ENCODE data around the gene SNAI3. TPM values are rescaled to one million over a fixed set of nuclear protein-coding genes. Genes with fewer than 3 reads are reported as not detected.
"Not testable (repeated sequence)": the region's sequence is repeated elsewhere in the genome, so short reads cannot be mapped to it uniquely, and the experiment has no call there.

Gene SNAI3
- total RNA-seq, 1 experiment from 2014 or later, result 0.88 TPM

DNA sequence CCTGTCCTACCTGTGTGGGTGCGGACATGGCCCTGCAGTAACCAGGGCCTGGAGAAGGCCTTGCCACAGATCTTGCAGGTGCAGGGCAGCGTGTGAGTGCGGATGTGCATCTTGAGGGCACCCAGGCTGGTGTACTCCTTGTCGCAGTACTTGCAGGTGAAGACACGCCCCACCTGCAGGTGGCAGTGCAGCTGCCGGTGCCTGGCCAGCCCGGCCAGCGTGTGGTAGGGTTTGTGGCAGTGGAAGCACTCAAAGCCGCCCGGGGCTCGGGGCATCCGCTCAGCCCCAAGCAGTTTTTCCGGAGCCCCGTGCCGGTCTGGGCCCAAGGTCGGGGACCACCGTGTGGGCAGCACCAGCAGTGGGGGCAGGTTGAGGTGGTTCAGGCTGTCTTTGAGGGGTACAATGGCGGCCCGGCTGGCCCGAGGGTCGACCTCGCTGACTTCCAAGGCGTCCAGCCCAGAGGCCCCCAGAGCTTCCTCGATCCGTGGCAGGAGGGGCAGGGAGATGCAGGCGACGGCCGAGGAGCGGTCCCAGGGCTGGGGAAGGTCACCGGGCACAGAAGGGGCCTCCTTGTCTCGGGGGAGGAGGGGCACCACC, 5.1 kb downstream of the SNAI3 start:
- DNase-seq (ENCODE audit: low read depth), result no peak
- in situ Hi-C loops (cut with HindIII; ENCODE audit: low pct_unique_long_range_greater_than_20kb, low sequenced_read_pairs), result no loop called here

DNA sequence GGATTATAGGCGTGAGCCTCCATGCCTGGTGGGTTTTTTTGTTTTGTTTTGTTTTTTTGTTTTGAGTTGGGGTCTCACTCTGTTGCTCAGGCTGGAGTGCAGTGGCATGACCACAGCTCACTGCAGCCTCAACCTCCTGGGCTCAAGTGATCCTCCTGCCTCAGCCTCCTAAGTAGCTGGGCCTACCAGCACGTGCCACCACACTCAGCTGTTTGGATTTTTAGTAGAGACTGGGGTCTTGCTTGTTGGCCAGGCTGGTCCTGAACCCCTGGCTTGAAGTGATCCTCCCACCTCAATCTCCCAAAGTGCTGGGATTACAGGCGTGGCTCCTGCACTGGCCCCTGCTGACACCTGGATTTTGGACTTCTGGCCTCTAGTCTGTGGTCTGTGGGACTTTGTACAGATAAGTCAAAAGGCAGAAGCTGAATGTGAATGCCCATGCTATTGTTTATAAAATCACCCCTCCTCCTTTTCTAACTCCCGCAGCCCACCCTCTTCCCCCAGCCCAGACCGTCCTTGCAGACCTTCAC, 5.7 kb downstream of the SNAI3 start:
- in situ Hi-C loops (cut with HindIII; ENCODE audit: low pct_unique_long_range_greater_than_20kb, low sequenced_read_pairs), result no loop called here

DNA sequence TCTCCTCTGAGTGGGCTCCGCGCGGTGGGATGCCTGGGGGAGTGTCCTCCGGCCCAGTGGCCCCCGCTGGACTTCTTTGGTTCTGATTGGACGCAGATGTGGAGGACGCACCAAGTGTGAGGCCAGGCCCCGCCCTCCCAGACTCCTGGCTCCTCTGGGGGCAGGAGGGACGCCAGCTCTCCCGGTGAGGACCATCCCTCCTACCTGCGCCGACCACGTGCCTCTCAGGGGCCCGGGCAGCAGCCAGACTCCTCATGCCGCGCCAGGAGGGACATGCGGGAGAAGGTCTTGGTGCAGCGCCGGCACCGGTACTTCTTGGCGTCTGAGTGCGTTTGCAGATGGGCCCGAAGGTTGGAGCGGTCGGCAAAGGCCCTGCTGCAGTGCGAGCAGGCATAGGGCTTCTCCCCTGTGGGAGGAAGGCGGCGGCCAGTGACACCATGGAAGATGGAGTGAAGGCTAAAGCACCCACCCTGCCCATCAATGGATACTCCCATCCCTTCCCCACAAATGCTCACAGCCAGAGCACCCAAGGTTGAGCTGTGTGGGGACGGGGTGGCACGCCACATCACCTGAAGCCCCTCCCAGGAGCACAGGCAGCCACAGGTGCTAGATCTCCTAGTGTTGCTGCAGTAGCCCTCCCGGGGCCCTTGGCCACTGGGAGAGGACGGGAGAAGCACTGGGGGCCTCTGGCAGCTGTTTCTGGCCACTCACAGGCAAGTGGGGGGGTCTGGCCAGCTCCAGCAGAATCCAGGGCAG, 7.9 kb downstream of the SNAI3 start:
- no peak for DNase-seq (ENCODE audit: low read depth)
- in situ Hi-C loops (cut with HindIII; ENCODE audit: low pct_unique_long_range_greater_than_20kb, low sequenced_read_pairs), result no loop called here

More for the DNA sequence above, 5.7 kb downstream of the SNAI3 start:
- no peak for DNase-seq (ENCODE audit: low read depth)

DNA sequence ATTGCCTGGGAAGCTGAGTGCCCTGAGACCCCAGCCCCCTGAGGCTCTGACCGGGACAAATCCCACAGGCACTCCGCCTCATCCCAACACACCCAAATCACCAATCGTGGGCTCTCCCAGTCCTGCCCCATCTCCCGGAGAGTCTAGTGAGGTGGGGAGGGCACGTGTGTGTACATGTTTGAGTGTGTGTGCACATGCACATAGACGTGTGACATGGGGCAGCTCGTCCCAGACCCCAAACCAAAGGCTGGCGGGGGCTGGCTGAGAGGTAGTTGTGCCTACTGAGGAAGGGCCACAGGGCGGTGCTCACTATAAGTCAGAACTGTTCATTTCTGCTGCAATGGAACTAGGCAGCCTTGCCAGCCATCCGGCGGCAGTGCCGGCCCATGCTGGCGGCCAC, 8.6 kb downstream of the SNAI3 start:
- in situ Hi-C loops (cut with HindIII; ENCODE audit: low pct_unique_long_range_greater_than_20kb, low sequenced_read_pairs), result no loop called here
- no peak for DNase-seq (ENCODE audit: low read depth)

DNA sequence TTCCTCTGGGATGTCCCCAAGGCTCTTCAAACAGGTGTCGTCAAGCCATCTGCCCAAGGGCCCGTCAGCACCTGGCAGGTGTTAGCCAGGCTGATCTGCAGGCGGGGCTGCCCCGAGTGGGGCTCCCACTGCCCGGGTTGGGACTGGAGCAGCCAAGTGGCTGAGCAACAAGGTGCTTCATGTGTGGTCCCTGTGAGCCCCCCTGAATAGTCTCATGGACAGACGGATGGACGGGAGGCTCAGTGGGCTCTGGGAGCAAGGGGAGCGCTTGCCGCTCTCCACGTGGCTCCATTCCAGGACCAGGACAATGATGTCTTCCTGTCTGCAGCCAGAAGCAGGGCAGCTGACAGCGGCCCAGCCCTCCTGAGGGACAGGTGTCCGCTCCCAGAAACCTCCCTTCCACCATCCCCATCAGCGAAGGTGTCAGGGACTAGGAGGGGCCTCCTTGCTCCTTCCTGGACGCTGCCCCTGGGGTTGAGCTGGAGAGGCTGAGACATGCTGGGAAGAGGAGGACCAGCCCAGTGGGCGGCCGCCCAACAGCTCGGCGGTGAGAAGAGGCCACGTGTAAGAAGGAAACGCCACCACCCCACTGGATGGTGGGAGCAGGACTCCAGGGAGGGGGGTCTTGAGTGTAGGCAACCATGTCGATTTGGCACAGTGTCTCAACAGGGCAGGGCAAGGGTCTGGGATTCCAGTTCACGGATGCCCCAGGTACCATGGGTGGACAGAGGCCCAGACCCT, 9.6 kb downstream of the SNAI3 start:
- no peak for DNase-seq (ENCODE audit: low read depth)
- in situ Hi-C loops (cut with HindIII; ENCODE audit: low pct_unique_long_range_greater_than_20kb, low sequenced_read_pairs), result no loop called here

DNA sequence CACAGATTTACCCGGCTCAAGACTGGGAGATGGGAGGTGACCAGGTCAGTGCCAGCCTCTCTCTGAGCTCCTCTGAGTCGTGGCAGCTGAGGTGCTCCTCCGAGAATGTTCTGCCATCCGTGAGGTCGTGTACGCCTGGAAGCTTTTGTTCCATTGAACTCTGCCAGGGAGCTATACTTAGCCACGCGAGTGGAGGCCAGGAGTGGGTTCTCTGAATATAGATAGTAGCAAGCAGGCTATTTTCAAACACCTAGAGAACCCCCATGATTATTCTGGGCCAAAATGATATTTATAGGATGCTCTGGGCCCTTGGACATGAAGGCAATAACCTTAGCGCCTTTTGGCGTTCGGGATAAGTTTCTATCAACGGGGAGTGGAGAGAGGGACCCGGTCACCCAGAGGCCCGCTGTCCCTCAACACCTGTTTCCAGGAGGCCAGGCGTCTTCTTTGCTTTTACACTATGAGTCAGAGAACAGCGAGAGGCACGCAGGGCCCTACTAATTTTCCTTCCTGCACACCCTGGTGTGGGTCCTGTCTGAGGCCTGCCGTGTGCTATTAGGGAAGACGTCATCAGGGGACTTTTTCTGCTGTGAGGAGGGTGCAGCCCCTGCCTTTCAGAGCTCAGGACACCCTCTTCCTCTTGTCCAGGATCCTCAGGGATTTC, 12.5 kb downstream of the SNAI3 start:
- in situ Hi-C loops (cut with HindIII; ENCODE audit: low pct_unique_long_range_greater_than_20kb, low sequenced_read_pairs), result no loop called here
- DNase-seq (ENCODE audit: low read depth), result no peak

DNA sequence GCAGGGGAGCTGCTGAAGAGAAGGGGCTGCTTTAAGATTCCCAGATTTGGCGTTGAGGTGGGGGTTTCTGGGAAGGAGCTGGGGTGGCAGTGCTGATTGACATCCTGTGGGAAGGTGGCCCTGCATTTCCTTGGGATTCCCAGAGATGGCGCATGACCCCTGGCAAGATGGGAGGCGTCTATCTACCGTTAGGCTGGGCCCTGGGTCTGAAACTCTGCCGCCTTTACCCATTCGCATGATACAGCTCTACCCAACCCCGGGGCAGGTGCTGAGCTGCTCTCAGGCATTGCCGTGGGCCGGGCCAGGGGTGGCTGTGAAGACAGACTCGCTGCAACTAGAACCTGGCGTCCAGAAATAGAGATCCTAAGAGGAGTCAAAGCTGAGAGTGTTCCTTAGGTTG, 13.5 kb downstream of the SNAI3 start:
- DNase-seq (ENCODE audit: low read depth), result no peak
- in situ Hi-C loops (cut with HindIII; ENCODE audit: low pct_unique_long_range_greater_than_20kb, low sequenced_read_pairs), result no loop called here

DNA sequence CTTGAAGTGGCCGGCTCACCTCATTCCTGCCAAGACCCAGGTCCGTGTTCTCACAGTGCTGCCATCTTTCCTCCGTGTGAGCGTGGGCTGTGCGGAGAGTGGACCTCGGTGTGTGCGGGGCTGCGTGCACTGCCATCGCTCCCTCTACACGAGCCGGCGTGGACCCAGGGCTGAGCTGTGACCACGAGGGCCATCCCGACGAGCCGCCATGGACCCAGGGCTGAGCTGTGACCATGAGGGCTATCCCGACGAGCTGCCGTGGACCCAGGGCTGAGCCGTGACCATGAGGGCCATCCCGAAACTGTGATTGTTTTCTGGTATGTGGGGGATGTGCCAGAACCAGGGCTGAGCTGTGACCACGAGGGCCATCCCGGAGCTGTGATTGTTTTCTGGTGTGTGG, 14.5 kb downstream of the SNAI3 start:
- DNase-seq (ENCODE audit: low read depth), result no peak
- in situ Hi-C loops (cut with HindIII; ENCODE audit: low pct_unique_long_range_greater_than_20kb, low sequenced_read_pairs), result no loop called here

DNA sequence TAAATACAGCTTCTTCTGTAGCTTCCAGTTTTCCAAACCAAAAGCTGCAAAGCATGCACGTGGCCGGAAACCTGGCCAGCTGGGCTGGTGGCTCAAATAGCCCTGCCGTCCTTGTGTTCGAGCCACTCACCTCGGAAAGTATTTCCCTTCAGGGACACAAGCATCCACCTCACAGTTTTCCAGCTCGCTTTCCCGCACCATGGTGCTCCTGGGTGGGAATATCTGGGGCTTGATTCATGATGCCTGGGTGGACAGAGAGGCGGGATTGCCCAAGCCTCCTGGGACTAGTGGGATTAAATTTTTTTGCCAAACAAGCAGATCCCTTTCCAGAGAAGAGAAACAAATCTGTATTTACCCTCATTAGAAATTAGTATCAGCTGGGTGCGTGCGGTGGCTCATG, 16.3 kb downstream of the SNAI3 start:
- DNase-seq (ENCODE audit: low read depth), result no peak
- in situ Hi-C loops (cut with HindIII; ENCODE audit: low pct_unique_long_range_greater_than_20kb, low sequenced_read_pairs), result no loop called here

DNA sequence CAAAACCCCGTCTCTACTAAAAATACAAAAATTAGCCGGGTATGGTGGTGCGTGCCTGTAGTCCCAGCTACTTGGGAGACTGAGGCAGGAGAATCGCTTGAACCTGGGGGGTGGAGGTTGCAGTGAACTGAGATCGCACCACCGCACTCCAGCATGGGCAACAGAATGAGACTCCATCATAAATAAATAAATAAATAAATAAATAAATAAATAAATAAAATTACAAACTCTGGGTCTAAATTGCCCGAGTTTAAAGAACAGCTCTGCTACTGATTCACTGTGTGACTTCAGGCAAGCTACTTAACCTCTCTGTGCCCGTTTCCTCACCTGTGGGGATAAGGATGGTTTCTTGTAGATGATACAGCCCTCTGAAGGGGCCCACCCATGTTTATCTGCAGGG, 16.8 kb downstream of the SNAI3 start:
- DNase-seq (ENCODE audit: low read depth); in situ Hi-C loops (cut with HindIII; ENCODE audit: low pct_unique_long_range_greater_than_20kb, low sequenced_read_pairs): not testable (repeated sequence)

DNA sequence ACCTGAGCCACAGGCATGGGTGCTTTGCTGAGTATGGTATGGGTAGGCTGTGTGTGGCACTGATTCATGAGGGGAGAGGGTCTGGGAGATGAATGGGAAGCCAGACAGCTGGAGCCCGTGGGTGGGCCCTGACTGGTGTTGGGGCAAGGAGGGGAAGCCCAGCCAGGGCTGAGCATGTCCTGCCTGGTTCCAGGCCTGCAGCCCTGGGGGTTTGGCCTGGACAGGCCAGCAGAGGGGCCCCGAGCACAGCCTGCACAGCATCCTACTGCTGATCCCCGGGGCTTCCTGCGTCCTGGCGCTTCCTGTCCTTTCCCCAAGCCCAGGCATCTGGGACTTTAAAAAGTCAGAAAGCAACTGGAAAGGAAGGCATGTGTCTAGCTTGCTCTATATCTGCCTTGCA, 18.8 kb downstream of the SNAI3 start:
- DNase-seq (ENCODE audit: low read depth), result no peak
- in situ Hi-C loops (cut with HindIII; ENCODE audit: low pct_unique_long_range_greater_than_20kb, low sequenced_read_pairs), result no loop called here

DNA sequence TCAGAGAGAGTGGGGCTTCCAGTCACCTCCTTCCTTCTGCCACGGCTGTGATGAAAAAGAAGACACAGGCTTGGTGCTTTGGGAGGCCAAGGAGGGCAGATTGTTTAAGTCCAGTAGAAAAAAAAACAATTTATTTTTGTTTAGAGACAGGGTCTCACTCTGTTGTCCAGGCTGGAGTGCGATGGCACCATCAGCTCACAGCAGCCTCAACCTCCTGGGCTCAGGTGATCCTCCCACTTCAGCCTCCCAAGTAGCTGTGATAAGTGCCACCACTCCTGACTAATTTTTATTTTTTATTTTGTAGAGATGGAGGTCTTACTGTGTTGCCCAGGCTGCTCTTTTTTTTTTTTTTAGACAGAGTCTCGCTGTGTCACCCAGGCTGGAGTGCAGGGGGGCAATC, 20.7 kb downstream of the SNAI3 start:
- DNase-seq (ENCODE audit: low read depth), result no peak
- in situ Hi-C loops (cut with HindIII; ENCODE audit: low pct_unique_long_range_greater_than_20kb, low sequenced_read_pairs), result no loop called here

DNA sequence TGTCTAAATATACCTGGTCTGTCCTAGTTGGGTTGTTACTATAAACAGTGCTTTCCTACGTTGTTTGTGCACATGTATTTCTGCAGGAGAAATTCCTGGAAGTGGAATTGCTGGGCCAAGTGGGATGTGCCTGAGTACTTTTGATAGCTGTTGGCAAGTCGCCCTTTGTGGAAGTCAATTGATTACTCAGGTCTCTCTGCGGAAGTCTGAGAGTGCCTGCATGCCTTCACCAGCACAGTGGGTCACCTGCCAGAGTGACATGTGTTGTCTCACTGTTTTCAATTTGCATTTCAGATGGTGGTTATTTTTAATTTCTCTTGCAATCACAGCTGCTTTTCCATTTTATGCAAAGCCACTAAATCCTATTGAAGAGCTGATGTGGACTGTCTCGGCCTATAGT, 21.2 kb downstream of the SNAI3 start:
- DNase-seq (ENCODE audit: low read depth), result no peak
- in situ Hi-C loops (cut with HindIII; ENCODE audit: low pct_unique_long_range_greater_than_20kb, low sequenced_read_pairs), result no loop called here

DNA sequence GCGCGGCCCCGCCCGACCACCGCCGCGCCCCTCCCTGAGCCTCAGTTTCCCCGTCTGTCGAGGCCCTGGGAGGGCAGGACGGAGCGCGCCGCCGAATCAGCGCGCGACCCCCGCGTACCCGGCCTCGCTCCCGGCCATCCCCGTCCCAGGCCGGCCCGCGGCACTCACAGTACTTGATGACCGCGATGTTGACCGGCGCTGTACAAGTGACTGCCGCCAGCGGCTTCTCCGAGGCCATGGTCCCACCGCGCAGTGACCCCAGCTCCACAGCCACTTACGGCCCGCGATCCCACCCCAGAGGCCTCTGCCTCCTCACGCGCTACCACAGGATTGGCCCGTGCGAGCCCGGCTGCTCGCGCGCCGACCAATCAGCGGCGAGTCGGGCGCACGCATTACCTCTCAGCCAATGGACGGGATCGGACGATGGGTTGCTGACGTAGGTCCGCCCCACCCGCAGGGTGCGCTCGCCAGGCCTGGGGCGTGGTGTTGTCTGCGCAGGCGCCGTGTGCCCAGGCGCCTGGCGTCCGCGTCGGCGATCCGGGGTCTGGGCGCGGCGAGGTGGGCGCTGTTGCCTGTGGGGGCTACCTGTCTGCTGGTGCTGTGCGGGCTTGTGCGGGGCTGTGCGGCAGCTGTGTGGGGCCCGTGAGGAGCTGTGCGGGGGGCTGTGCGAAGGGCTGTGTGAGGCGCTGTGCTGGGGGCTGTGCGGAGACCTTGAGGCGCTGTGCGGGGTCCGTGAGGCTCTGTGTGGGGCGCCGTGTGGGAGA, 23.3 kb downstream of the SNAI3 start, which contains the start of gene MVD:
MVD (minus strand) TSS at position 249 of the 764 bp plus-strand sequence; CDS start at position 238, 11 bp downstream.
- peak; percentile 97 for DNase-seq (ENCODE audit: low read depth)
- in situ Hi-C loops (cut with HindIII; ENCODE audit: low pct_unique_long_range_greater_than_20kb, low sequenced_read_pairs), result no loop called here

DNA sequence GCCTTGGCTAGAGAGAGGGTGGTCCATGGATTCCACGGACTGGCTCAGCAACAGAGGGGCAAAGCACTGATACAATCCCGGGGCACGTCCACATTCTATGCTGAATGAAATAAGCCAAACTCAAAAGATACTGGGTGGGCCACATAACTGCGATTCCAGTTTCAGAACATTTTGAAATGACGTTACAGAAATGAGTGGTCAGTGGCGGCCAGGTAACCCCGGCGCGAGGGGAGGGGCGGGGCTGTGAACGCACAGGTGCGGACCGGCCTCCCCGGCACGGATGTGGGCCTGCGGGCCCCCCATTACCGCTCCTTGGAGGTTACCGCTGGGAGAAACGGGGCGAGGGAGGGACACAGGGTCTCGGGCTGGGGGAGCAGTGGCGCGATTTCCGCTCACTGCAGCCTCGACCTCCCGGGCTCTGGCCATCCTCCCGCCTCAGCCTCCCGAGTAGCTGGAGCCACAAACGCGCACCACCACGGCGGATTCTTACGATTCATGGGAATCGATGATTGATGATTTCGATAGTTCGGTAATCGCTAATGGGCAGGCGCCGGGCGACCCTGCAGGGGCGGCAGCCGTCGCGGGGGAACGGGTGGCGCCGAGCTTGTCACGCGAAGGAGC, 24.0 kb downstream of the SNAI3 start:
- no peak for DNase-seq (ENCODE audit: low read depth)
- in situ Hi-C loops (cut with HindIII; ENCODE audit: low pct_unique_long_range_greater_than_20kb, low sequenced_read_pairs), result no loop called here

DNA sequence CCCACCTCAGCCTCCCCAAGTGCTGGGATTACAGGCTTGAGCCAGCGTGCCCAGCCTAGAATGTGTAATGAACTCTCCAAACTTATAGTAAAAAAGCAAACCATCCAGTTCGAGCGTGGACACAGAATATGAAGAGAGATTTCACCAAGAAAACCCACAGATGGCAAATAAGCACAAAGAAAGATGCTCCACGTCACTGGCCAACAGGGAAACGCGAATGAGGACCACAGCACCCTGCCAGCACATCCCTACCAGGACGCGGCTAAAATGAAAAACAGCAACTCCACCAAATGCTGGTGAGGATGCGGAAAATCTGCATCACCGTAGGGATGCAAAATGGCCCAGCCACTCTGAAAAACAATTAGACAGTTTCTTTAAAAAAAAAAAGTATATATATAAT, 24.8 kb downstream of the SNAI3 start:
- DNase-seq (ENCODE audit: low read depth), result no peak
- in situ Hi-C loops (cut with HindIII; ENCODE audit: low pct_unique_long_range_greater_than_20kb, low sequenced_read_pairs), result no loop called here

DNA sequence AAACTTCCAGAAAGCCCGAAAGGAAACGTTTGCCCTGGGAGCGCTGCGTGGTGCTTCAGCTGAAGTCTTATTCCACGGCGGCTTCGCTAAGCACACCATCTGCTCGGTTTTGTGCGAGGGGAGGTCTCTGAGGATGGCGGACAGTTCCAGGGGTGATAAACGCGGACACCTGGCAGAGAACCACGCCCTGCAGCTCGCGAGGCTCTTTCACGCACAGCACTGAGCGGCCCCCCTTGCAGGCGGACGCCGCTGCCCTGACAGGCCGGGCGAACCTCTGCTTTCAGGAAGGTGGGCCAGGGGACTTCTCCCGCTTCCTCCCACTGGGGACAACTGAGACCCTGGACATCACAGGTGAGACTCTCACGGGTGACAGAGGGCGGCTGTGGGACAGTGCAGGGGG, 27.1 kb downstream of the SNAI3 start:
- in situ Hi-C loops (cut with HindIII; ENCODE audit: low pct_unique_long_range_greater_than_20kb, low sequenced_read_pairs), result no loop called here
- DNase-seq (ENCODE audit: low read depth), result no peak

DNA sequence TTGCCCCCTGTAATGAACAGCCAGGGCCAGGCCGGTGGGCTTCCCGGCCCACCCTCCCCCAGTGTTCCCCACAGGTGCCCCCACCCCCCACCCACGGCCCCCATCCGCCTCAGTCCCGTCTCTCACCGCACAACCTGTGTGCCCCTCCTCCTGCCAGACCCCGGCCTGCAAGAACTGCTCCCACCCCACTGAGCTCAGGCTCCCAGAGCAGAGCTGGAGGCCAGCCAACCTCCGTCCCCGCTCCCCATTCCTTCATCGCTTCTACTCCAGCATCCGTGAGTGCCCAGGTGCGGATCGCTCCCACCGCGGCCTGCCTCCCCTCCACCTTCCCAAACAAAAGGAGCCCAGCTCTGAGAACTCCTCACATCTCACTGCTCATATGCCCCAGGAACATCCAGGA, 27.6 kb downstream of the SNAI3 start:
- no peak for DNase-seq (ENCODE audit: low read depth)
- in situ Hi-C loops (cut with HindIII; ENCODE audit: low pct_unique_long_range_greater_than_20kb, low sequenced_read_pairs), result no loop called here
